GM10248 (cell line): ENCODE data around the gene TMSB4Y.

Experiments
- CTCF ChIA-PET: fragments of 300-600 bp; sonication (Branson Sonifier 250); formaldehyde crosslinking; extraction: SDS; loops from one replicate; lab custom pipeline; 2021; ENCODE audit warnings: antibody characterized with exemption; lab: Yijun Ruan, JAX
- POLR2A ChIA-PET: fragments of 350-650 bp; sonication (Branson Sonifier 250); formaldehyde crosslinking; extraction: SDS; loops from one replicate; lab custom pipeline; 2020; ENCODE audit warnings: antibody characterized with exemption; lab: Yijun Ruan, JAX
- DNase-seq: peaks from one replicate; pipeline ENCODE4 v3.0.0; 2012; ENCODE audit errors: extremely low spot score
- CTCF ChIP-seq: IDR thresholded peaks from 2 replicates; pipeline ENCODE4 v1.5.1; 2012; ENCODE audit warnings: mild to moderate bottlenecking, low read depth; ENCODE audit errors: extremely low read depth, missing control alignments, control extremely low read depth

TMSB4Y gene

GRCh38 chrY:13703568-13703968 is at the start of gene TMSB4Y:
TSS of gene TMSB4Y (plus strand) at chrY:13703899.
- TF ChIP-seq CTCF, result peak; percentile 20
- ChIA-PET CTCF (interaction anchor here (1.1 kb wide), 1 partner anchor 202 kb away, joined by 3 read pairs; no protein-coding TSS in a partner anchor), POLR2A (interaction anchor here (0.7 kb wide), 1 partner anchor 70 kb away, joined by 3 read pairs; no protein-coding TSS in a partner anchor)
- peak; percentile 46 for DNase-seq

GRCh38 chrY:13664162-13664561 is 39.5 kb upstream of the TMSB4Y start:
- CTCF ChIA-PET, result no interaction called here
- POLR2A ChIA-PET, result no interaction called here

GRCh38 chrY:13671122-13671521 is 32.6 kb upstream of the TMSB4Y start:
- POLR2A ChIA-PET, result no interaction called here
- CTCF ChIA-PET, result no interaction called here
- DNase-seq, result no peak
- no peak for TF ChIP-seq CTCF

More at GRCh38 chrY:13664162-13664561, 39.5 kb upstream of the TMSB4Y start:
- no peak for DNase-seq
- TF ChIP-seq CTCF, result no peak

- POLR2A ChIA-PET, result no interaction called here
- CTCF ChIA-PET, result no interaction called here
- no peak for TF ChIP-seq CTCF
- no peak for DNase-seq
Measured at GRCh38 chrY:13702276-13702675, 1.4 kb upstream of the TMSB4Y start.

- peak; percentile 3 for DNase-seq
- POLR2A ChIA-PET, result interaction anchor here (0.7 to 0.8 kb wide), 2 partner anchors 10 to 69 kb away, joined by 3 read pairs; no protein-coding TSS in a partner anchor
- CTCF ChIA-PET, result interaction anchor here (1.1 kb wide), 1 partner anchor 203 kb away, joined by 3 read pairs; no protein-coding TSS in a partner anchor
- no peak for TF ChIP-seq CTCF
Measured at GRCh38 chrY:13704121-13704930, 627 bp downstream of the TMSB4Y start.

- ChIA-PET CTCF (no interaction called here), POLR2A (no interaction called here)
- DNase-seq, result no peak
- no peak for TF ChIP-seq CTCF
Measured at GRCh38 chrY:13705197-13705596, 1.5 kb downstream of the TMSB4Y start.
